ENCODE data around the gene TRPC6.

- TF ChIP-seq, protein P1, sequence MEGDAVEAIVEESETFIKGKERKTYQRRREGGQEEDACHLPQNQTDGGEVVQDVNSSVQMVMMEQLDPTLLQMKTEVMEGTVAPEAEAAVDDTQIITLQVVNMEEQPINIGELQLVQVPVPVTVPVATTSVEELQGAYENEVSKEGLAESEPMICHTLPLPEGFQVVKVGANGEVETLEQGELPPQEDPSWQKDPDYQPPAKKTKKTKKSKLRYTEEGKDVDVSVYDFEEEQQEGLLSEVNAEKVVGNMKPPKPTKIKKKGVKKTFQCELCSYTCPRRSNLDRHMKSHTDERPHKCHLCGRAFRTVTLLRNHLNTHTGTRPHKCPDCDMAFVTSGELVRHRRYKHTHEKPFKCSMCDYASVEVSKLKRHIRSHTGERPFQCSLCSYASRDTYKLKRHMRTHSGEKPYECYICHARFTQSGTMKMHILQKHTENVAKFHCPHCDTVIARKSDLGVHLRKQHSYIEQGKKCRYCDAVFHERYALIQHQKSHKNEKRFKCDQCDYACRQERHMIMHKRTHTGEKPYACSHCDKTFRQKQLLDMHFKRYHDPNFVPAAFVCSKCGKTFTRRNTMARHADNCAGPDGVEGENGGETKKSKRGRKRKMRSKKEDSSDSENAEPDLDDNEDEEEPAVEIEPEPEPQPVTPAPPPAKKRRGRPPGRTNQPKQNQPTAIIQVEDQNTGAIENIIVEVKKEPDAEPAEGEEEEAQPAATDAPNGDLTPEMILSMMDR (conservative IDR thresholded peaks at IDR 0.05; ENCODE audit: low read length): no peak
- no peak for TF ChIP-seq EZH2phosphoT487 (IDR thresholded peaks at IDR 0.05; ENCODE audit: borderline replicate concordance)
Observed at GRCh38 chr11:101577461-101577860, 6.3 kb downstream of the TRPC6 start.
